SK-MEL-5 (cell line): Measurements from ENCODE around the gene CCDC13. TPM values are rescaled to one million over a fixed set of nuclear protein-coding genes. Genes with fewer than 3 reads are reported as not detected.
"Not testable (repeated sequence)": the region's sequence is repeated elsewhere in the genome, so short reads cannot be mapped to it uniquely, and the experiment has no call there.

Experiments
- DNase-seq: peaks from one replicate; pipeline ENCODE4 v3.0.0-alpha.2; 2016; ENCODE audit warnings: low read depth, low spot score
- in situ Hi-C: cut with HindIII; loops from 2 replicates; pipeline ENCODE4 v1.10.0; 2016; ENCODE audit warnings: low sequenced_read_pairs, high pct_unique_total_duplicates, low pct_unique_long_range_greater_than_20kb
- polyA plus RNA-seq, 2 experiments: library from polyadenylated mRNA; depleted of rRNA; stranded (reverse); fragments of >200 nt; gene quantifications; 2 replicates each; pipeline ENCODE4 v1.2.3, GENCODE V29; 2015
- total RNA-seq: library from RNA; depleted of rRNA; stranded (reverse); fragments of >200 nt; shearing (Covaris generic); gene quantifications from 2 replicates; pipeline ENCODE4 v1.2.3, GENCODE V29; 2014; rRNA removed

Gene CCDC13
- 0.48 TPM in 1 of 2 replicates, not detected in the other for total RNA-seq
- polyA plus RNA-seq (2015; cell fraction: cytosol; rRNA removed) = 0.25 TPM in 1 of 2 replicates, not detected in the other
- 0.41 and 0.91 TPM in 2 replicates for polyA plus RNA-seq (2015; cell fraction: nucleus; rRNA removed)

- DNase-seq = peak; percentile 89
- in situ Hi-C loops = no loop called here
These were observed at the start of gene CCDC13 for GRCh38 chr3:42772670-42773408. Gene CCDC13 (minus strand): TSS chr3:42773253. CDS start chr3:42758345, 14,908 bp downstream.

- in situ Hi-C loops = no loop called here
- DNase-seq = no peak
These were observed 49.8 kb upstream of the CCDC13 start for GRCh38 chr3:42822828-42823227.

GRCh38 chr3:42820746-42821051 is 47.6 kb upstream of the CCDC13 start:
- no peak for DNase-seq
- in situ Hi-C loops = no loop called here

GRCh38 chr3:42819351-42819965 is 46.4 kb upstream of the CCDC13 start:
- in situ Hi-C loops = no loop called here
- peak; percentile 22 for DNase-seq

- DNase-seq = no peak
These were observed 42.8 kb upstream of the CCDC13 start for GRCh38 chr3:42815826-42816225.

GRCh38 chr3:42814914-42815507 is 42.0 kb upstream of the CCDC13 start:
- in situ Hi-C loops = no loop called here
- no peak for DNase-seq

More at GRCh38 chr3:42815826-42816225, 42.8 kb upstream of the CCDC13 start:
- in situ Hi-C loops = no loop called here

GRCh38 chr3:42814246-42814645 is 41.2 kb upstream of the CCDC13 start:
- in situ Hi-C loops = no loop called here
- no peak for DNase-seq

GRCh38 chr3:42811118-42811883 is 38.2 kb upstream of the CCDC13 start:
- in situ Hi-C loops, DNase-seq: not testable (repeated sequence)

GRCh38 chr3:42810706-42811105 is 37.7 kb upstream of the CCDC13 start:
- DNase-seq, in situ Hi-C loops: not testable (repeated sequence)

- DNase-seq = no peak
- in situ Hi-C loops = no loop called here
These were observed 36.1 kb upstream of the CCDC13 start, which contains the start of gene ACKR2 for GRCh38 chr3:42809202-42809601. Gene ACKR2 (plus strand): TSS chr3:42809445. CDS start chr3:42864503, 55,058 bp downstream.

GRCh38 chr3:42807929-42808328 is 34.9 kb upstream of the CCDC13 start:
- in situ Hi-C loops = no loop called here
- DNase-seq = no peak

GRCh38 chr3:42805141-42805821 is 32.2 kb upstream of the CCDC13 start:
- DNase-seq = no peak
- in situ Hi-C loops = no loop called here

GRCh38 chr3:42804831-42805132 is 31.7 kb upstream of the CCDC13 start:
- in situ Hi-C loops = no loop called here
- DNase-seq = no peak

GRCh38 chr3:42804106-42804830 is 31.2 kb upstream of the CCDC13 start, which contains the start of gene HIGD1A:
Gene HIGD1A (minus strand): TSS chr3:42804490. CDS start chr3:42794253, 10,237 bp downstream.
- in situ Hi-C loops = no loop called here
- peak; percentile 95 for DNase-seq

- in situ Hi-C loops = no loop called here
- DNase-seq = peak; percentile 19
These were observed 30.5 kb upstream of the CCDC13 start for GRCh38 chr3:42803414-42804105.

- DNase-seq = no peak
- in situ Hi-C loops = no loop called here
These were observed 29.9 kb upstream of the CCDC13 start for GRCh38 chr3:42802876-42803413.
